ENCODE results near the gene MARCHF6.
"Not testable (repeated sequence)": the region's sequence is repeated elsewhere in the genome, so short reads cannot be mapped to it uniquely, and the experiment has no call there.

The MARCHF6 gene

DNA sequence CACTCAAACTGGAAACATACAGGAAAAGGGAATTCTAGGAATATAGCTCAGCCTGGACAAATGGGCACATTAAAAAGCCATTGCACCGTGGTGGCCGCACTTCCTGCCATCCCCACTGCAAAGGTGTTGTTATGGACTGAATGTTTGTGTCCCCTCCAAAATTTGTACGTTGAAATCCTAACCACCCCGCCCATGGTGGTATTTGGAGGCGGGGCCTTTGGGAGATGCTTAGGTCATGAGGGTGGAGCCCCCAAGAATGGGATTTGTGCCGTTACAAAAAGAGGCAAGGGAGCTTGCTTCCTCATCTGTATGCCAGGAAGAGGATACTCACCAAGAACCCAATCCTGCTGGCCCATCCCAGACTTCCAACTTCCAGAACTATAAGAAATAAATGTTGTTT lies 44.7 kb upstream of the MARCHF6 start:
- H3K27me3 ChIP-seq (ENCODE audit: insufficient read depth, poor library complexity, severe bottlenecking): no peaks in the 10 kb centered on the region
- no peak overlapping the region for H3K27ac ChIP-seq (replicated peaks)
- no peak for TF ChIP-seq SPI1 (IDR thresholded peaks at IDR 0.05; ENCODE audit: borderline replicate concordance, low read depth)
- no peak for TF ChIP-seq POLR2AphosphoS5 (IDR thresholded peaks at IDR 0.05; ENCODE audit: low read depth)
- TF ChIP-seq, protein P1, sequence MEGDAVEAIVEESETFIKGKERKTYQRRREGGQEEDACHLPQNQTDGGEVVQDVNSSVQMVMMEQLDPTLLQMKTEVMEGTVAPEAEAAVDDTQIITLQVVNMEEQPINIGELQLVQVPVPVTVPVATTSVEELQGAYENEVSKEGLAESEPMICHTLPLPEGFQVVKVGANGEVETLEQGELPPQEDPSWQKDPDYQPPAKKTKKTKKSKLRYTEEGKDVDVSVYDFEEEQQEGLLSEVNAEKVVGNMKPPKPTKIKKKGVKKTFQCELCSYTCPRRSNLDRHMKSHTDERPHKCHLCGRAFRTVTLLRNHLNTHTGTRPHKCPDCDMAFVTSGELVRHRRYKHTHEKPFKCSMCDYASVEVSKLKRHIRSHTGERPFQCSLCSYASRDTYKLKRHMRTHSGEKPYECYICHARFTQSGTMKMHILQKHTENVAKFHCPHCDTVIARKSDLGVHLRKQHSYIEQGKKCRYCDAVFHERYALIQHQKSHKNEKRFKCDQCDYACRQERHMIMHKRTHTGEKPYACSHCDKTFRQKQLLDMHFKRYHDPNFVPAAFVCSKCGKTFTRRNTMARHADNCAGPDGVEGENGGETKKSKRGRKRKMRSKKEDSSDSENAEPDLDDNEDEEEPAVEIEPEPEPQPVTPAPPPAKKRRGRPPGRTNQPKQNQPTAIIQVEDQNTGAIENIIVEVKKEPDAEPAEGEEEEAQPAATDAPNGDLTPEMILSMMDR (IDR thresholded peaks at IDR 0.05; ENCODE audit: insufficient read depth, low read length): no peak
- no peak for TF ChIP-seq GABPA (IDR thresholded peaks at IDR 0.05; ENCODE audit: low read depth)
- TF ChIP-seq, protein P2, sequence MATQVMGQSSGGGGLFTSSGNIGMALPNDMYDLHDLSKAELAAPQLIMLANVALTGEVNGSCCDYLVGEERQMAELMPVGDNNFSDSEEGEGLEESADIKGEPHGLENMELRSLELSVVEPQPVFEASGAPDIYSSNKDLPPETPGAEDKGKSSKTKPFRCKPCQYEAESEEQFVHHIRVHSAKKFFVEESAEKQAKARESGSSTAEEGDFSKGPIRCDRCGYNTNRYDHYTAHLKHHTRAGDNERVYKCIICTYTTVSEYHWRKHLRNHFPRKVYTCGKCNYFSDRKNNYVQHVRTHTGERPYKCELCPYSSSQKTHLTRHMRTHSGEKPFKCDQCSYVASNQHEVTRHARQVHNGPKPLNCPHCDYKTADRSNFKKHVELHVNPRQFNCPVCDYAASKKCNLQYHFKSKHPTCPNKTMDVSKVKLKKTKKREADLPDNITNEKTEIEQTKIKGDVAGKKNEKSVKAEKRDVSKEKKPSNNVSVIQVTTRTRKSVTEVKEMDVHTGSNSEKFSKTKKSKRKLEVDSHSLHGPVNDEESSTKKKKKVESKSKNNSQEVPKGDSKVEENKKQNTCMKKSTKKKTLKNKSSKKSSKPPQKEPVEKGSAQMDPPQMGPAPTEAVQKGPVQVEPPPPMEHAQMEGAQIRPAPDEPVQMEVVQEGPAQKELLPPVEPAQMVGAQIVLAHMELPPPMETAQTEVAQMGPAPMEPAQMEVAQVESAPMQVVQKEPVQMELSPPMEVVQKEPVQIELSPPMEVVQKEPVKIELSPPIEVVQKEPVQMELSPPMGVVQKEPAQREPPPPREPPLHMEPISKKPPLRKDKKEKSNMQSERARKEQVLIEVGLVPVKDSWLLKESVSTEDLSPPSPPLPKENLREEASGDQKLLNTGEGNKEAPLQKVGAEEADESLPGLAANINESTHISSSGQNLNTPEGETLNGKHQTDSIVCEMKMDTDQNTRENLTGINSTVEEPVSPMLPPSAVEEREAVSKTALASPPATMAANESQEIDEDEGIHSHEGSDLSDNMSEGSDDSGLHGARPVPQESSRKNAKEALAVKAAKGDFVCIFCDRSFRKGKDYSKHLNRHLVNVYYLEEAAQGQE (IDR thresholded peaks at IDR 0.05; ENCODE audit: insufficient replicate concordance, low read depth): no peak
- no peak overlapping the region for H3K4me3 ChIP-seq (replicated peaks; ENCODE audit: insufficient read depth, low read length)
- DNase-seq (ENCODE audit: low read depth in 1 of 2, low spot score in 1 of 2): no peak

DNA sequence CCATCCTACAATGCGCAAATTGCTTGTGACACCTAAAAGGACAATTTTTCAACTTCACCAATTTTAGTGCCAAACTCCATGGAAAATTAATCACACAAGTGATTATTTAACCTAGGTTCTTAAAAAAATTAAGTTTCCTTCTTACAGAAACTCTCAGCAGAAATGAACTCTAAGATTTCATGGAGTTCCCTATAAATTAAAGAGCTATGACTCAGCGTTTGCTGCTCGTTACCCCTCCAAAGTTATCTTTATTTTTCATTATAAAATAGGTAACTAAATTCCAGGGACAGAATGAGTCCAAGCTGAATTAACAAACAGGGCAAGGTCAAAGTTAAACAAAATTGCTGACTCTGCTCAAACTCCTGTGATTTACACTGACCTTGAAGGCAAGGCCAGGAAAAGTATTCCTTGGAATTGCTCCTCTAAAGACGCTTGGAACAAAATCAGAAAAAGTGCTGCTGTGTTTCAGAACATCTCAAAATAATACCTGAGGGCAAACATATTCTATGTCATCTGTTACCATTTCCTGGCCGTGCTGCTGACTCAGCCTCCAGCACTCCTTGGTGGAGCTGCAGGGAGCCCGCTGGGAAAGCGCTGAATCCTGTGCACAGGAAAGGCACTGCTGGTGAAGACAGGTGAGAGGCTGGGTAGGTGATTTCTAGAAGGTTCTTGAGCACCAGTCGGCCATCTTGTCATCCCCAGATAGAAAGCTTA lies 43.3 kb upstream of the MARCHF6 start:
- Histone ChIP-seq H3K27ac (replicated peaks) (no peak overlapping the region), H3K27me3 (ENCODE audit: insufficient read depth, poor library complexity, severe bottlenecking) (no peaks in the 10 kb centered on the region), H3K4me3 (replicated peaks; ENCODE audit: insufficient read depth, low read length) (no peak overlapping the region)
- no peak for DNase-seq (ENCODE audit: low read depth in 1 of 2, low spot score in 1 of 2)
- TF ChIP-seq, protein P1 (IDR thresholded peaks at IDR 0.05; ENCODE audit: insufficient read depth, low read length): no peak
- TF ChIP-seq, protein P2 (IDR thresholded peaks at IDR 0.05; ENCODE audit: insufficient replicate concordance, low read depth): no peak
- no peak for TF ChIP-seq POLR2AphosphoS5 (IDR thresholded peaks at IDR 0.05; ENCODE audit: low read depth)
- no peak for TF ChIP-seq GABPA (IDR thresholded peaks at IDR 0.05; ENCODE audit: low read depth)
- TF ChIP-seq SPI1 (IDR thresholded peaks at IDR 0.05; ENCODE audit: borderline replicate concordance, low read depth): no peak

DNA sequence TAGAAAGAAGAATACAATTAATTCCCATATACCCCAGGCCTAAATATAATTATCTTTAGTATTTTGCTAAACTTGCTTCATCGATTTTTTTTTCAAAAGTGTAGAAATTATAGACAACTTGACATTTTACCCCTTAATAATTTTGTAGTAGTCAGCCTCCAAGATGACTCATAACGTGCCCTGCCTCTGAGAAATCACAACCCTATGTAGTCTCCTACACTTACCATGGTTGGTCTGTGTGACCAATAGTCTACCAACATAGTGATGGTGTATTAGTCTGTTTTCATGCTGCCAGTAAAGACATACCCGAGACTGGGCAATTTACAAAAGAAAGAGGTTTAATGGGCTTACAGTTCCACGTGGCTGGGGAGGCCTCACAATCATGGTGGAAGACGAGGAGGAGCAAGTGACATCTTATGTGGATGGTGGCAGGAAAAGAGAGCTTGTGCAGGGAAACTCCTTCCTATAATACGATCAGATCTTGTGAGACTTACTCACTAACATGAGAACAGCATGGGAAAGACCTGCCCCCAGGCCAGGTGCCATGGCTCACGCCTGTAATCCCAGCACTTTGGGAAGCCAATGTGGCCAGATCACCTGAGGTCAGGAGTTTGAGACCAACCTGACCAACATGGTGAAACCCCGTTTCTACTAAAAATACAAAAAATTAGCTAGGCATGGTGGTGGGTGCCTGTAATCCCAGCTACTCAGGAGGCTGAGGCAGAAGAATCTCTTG lies 42.5 kb upstream of the MARCHF6 start:
- not testable (repeated sequence) for H3K27ac ChIP-seq (replicated peaks); H3K4me3 ChIP-seq (replicated peaks; ENCODE audit: insufficient read depth, low read length); DNase-seq (ENCODE audit: low read depth in 1 of 2, low spot score in 1 of 2); H3K27me3 ChIP-seq (ENCODE audit: insufficient read depth, poor library complexity, severe bottlenecking)

DNA sequence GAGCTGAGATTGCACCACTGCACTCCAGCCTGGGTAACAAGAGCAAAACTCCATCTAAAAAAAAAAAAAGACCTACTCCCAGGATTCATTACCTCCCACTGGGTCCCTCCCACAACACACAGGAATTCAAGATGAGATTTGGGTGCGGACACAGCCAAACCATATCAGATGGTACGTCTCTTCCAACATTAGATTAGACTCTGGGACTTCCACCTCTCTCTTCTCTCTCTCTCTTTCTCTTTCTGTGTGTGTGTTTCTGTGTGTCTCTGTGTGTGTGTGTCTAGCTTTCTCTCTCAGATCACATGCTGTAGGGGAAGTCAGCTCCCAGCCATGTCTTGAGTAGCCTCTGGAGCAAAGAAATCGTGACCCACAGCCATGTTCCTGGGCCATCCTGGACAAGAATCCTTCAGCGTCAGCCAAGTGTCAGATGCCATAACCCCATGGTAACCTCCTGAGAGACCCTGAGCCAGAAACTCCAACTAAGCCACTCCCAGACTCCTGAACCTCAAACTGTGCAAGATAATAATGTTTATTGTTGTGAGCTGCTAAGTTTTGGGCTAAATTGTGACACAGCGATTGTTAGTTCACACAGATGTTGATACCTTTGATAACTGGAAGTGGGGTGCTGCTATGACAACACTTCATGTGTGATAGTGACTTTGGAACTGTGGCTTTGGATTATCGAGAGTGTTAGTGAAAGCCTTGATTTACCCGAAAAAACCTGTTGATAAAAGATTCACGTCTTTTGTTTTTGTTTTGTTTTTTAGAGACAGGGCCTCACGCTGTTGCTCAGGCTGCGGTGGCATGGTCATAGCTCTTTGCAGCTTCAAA lies 41.7 kb upstream of the MARCHF6 start:
- TF ChIP-seq GABPA (IDR thresholded peaks at IDR 0.05; ENCODE audit: low read depth): no peak
- no peak for TF ChIP-seq POLR2AphosphoS5 (IDR thresholded peaks at IDR 0.05; ENCODE audit: low read depth)
- TF ChIP-seq SPI1 (IDR thresholded peaks at IDR 0.05; ENCODE audit: borderline replicate concordance, low read depth): no peak
- TF ChIP-seq, protein P2 (IDR thresholded peaks at IDR 0.05; ENCODE audit: insufficient replicate concordance, low read depth): no peak
- TF ChIP-seq, protein P1 (IDR thresholded peaks at IDR 0.05; ENCODE audit: insufficient read depth, low read length): no peak
- no peak overlapping the region for H3K4me3 ChIP-seq (replicated peaks; ENCODE audit: insufficient read depth, low read length)
- no peak overlapping the region for H3K27ac ChIP-seq (replicated peaks)
- no peaks in the 10 kb centered on the region for H3K27me3 ChIP-seq (ENCODE audit: insufficient read depth, poor library complexity, severe bottlenecking)
- no peak for DNase-seq (ENCODE audit: low read depth in 1 of 2, low spot score in 1 of 2)
